NCI-H460 (cell line): ENCODE measurements around the gene EXOC3. TPM values are rescaled to one million over a fixed set of nuclear protein-coding genes. Genes with fewer than 3 reads are reported as not detected.
A peak's percentile ranks its signal among the peaks of the same experiment; 100 is the strongest.

Experiments used
- DNase-seq: peaks from one replicate; pipeline ENCODE4 v3.0.0-alpha.2; 2016; ENCODE audit warnings: low read depth; ENCODE audit errors: extremely low read depth
- total RNA-seq: library from RNA; depleted of rRNA; stranded (reverse); fragments of >200 nt; shearing (Covaris generic); gene quantifications from 2 replicates; pipeline ENCODE4 v1.2.3, GENCODE V29; 2014

EXOC3 gene
- total RNA-seq, 1 experiment from 2014 or later = 31.0 TPM

DNA sequence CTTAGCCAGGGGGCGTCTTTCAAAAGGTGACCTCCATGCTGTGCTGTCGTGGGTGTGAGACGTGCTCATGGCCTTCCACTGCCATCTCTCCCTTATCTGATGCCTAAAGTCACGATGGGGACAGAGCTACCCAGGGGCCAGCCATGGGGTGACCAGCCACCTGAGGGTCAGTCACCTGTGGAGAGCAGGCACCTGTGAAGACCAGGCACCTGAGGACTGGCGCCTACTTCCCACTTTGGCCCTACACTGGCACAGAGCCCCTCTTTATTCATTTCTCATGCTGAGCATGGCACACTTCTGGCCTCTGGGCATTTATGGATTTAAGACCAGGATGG lies 6.4 kb upstream of the EXOC3 start:
- DNase-seq = no peak

GRCh38 chr5:437281-437771 lies 5.7 kb upstream of the EXOC3 start:
- no peak for DNase-seq

GRCh38 chr5:438481-438981 lies 4.4 kb upstream of the EXOC3 start:
- no peak for DNase-seq

DNA sequence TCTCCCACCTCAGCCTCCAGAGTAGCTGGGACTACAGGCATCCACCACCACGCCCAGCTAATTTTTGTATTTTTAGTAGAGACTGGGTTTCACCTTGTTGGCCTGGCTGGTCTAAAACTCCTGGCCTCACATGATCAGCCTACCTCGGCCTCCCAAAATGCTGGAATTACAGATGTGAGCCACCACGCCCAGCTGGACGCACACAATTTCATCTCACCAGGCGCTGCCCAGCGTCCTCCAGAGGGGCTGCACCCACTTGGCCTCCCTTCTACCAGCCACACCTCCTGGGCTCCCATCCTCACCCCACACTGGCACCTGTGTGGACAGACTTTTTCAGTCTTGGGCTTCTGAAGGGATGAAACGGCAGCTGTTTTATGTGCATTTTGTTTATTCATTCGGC lies 3.8 kb upstream of the EXOC3 start:
- DNase-seq = no peak

DNA sequence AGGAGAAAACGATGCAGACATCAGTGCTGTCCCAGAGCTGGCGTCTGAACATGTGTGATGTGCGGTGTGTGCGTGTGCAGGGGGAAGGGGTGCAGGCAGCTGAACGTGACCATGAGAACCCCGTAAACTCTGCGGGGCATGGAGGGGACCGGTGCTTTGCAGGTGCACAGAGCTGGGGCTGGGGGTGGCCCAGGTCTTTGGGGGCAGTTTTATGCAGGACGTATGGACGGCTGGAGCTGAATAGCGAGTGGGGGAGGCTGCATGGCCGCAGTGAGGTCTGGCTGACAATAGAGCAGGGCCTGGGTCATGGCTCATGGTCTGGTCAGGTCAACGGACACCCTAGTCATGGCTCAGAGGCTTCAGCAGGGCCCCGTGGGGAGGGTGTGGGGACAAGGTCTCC lies 3.3 kb upstream of the EXOC3 start:
- no peak for DNase-seq

DNA sequence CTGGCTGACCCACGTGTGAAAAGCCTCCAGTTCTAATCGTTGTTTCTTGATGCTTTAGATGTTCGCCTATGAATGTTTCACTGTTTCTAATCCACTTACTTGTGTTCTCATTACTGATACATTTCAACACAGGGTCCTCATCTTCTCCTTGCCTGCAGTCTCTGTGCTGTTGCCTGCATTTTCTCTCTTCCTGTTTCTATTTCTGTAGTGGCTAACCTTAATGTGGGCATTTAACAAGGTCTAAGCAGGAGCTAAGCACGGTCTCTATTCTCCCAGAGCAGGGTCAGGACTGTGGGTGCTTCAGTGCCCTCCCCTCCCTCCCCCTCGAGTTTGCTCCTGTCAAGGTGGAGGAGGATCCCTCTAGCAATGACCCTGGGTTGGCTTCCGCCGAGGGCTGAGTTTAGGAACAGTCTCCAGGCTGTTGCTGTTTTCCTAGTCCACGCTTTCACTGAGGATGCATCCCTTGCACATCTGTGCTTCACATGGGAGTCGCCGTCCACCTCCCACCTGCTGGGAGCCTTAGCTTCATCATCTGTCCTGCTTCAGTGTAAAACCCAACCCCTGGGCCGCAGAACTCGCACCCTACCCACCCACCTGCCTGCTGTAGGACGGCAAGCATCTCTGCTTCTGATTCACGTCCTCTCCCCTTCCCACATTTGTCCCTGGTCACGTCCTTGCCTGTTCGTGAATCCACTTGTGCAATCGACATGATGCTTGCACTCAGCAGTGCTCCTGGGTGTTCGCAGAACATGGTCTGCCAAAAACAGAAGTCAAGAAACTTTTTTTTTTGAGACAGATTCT lies 2.4 kb upstream of the EXOC3 start:
- DNase-seq = no peak

DNA sequence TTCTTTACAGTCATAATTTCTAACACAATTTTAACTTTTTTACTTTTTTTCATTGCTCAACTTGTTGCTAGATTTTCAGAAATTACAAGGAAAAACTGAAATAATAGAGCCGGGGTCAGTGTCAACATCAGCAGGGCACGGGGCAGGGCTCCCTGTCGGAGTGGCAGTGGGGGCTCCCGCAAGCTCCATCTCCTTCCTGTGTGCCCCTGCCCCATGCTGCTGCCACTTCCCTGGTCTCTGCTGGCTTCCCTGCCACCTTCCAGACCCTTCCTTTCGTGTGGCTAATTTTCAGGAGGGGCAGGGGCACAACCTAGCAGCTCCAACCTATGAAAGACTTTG lies 1.0 kb upstream of the EXOC3 start:
- DNase-seq = no peak

DNA sequence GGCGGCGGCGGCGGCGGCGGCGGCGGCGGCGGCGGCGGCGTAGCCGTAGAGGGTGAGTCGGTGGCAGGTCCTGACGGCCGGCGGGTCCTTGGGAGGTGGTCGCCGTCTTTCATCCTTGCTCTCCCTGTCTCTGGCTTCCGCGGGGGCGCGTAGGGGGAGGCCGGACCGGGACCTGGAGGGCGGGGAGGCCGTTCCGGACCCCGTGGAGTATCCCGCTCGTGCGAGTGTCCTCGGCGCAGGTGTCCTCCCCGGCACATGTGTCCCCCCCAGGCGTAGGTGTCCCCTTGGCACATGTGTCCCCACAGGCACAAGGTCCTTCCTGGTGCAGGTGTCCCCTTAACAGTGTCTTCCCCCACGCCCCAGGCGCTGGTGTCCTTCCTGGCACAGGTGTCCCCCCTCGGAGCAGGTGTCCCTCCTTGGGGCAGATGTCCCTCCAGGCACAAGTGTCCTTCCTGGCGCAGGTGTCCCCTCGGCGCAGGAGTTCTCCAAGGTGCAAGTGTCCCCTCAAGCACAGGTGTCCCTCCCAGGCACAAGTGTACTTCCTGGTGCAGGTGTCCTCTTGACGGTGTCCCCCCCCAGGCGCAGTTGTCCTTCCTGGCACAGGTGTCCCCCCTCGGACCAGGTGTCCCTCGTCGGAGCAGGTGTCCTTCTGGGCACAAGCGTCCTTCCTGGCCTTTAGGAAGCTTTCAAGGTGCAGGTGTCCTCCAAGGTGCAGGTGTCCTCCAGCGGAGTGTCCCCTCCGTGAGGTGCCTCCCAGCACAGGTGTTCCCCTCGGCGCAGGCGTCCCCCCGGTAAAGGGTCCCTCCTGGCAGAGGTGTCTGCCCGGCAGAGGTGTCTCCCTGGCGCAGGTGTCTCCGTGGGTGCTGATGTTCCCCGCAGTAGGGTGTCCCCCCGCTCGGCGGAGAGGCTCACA lies 519 bp downstream of the EXOC3 start:
- DNase-seq = no peak

GRCh38 chr5:444226-444625 lies 1.2 kb downstream of the EXOC3 start:
- no peak for DNase-seq

DNA sequence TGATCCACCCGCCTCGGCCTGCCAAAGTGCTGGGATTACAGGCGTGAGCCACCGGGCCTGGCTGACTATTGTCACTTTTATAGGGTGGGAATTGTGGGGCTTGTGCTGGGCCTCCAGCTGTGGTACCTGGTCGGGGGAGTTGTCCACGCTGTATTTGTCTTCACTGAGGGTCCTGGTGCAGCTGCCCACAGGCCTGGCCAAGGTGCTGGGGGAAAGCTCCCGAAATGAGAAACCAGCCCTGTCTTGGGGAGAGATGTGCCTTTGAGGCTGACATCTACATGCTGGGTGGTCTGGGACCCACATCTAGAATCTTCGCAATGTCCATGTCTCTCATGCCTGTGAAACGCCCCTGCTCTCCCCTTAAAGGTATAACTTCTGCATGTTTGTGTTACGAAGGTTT lies 2.6 kb downstream of the EXOC3 start:
- DNase-seq = no peak

DNA sequence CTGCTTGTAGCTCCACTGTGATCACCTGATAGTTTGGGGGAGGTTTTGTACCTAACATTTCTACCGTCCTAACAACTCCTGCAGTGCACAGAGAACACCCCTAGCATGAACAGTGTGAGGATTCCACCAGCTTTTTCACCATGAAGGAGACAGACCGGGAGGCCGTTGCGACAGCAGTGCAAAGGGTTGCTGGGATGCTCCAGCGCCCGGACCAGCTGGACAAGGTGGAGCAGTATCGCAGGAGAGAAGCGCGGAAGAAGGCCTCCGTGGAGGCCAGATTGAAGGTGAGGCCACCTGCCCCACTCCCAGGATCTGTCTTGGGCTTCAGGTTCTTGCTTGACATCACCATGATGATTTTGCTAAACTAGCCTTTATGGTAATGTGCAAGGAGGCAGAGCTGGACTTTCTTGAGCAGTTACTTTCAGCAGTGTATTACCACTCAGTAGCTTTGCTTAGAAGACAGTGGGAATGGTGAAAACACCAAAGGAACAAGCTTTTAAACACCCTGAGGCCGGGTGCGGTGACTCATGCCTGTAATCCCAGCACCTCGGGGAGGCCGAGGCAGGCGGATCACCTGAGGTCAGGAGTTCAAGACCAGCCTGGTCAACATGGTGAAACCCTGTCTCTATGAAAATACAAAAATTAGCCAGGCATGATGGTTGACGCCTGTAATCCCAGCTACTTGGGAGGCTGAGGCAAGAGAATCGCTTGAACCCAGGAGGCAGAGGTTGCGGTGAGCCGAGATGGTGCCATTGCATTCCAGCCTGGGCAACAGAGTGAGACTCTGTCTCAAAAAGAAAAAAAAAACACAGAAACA lies 3.3 kb downstream of the EXOC3 start:
- no peak for DNase-seq

- peak; percentile 47 for DNase-seq
Observed at GRCh38 chr5:446883-447263, 3.9 kb downstream of the EXOC3 start.

DNA sequence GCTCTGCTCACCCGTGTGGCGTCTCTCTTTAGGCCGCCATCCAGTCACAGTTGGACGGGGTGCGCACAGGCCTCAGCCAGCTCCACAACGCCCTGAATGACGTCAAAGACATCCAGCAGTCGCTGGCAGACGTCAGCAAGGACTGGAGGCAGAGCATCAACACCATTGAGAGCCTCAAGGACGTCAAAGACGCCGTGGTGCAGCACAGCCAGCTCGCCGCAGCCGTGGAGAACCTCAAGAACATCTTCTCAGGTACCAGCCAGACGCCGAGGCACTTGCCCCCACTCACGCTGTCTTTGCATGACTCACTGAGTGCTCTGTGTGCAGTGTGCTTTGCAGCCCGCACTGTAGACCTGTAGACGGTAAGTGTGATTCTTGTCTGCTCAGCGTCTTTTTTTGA lies 4.5 kb downstream of the EXOC3 start:
- no peak for DNase-seq

GRCh38 chr5:448061-448765 lies 5.2 kb downstream of the EXOC3 start:
- no peak for DNase-seq

DNA sequence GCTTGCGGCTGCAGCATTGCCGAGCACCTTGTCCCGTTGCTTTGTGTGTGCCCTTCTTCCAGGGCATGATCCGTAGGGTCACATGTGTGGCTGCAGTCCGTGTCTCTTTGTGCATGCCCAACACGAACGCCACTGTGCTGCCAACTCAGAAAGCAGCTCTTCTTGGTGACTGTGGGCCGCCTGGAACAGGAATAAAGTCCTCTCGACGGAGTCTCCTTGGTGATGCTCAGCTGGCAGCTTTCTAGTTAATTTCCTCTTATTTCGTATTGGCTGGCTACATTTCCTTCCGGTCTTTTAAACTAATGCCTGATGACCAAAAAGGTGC lies 5.8 kb downstream of the EXOC3 start:
- DNase-seq = no peak

DNA sequence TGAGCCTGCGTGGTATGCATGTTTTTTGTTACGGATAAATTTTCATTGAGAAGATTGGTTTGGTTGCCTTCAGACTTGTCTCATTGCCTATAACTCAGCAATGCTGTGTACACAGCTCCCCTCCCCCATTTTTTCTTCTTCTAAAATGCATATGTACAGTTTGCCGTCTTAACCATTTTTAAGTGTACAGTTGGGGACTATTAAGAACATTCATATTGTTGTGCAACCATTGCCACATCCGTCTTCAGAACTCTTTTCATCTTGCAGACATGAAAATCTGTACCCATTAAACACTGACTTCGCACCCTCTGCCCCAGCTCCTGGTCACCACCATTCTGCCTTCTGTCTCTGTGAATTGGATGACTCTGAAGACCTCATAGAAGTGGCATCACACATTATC lies 6.2 kb downstream of the EXOC3 start:
- no peak for DNase-seq

- no peak for DNase-seq
Observed at GRCh38 chr5:451587-452458, 8.8 kb downstream of the EXOC3 start.

DNA sequence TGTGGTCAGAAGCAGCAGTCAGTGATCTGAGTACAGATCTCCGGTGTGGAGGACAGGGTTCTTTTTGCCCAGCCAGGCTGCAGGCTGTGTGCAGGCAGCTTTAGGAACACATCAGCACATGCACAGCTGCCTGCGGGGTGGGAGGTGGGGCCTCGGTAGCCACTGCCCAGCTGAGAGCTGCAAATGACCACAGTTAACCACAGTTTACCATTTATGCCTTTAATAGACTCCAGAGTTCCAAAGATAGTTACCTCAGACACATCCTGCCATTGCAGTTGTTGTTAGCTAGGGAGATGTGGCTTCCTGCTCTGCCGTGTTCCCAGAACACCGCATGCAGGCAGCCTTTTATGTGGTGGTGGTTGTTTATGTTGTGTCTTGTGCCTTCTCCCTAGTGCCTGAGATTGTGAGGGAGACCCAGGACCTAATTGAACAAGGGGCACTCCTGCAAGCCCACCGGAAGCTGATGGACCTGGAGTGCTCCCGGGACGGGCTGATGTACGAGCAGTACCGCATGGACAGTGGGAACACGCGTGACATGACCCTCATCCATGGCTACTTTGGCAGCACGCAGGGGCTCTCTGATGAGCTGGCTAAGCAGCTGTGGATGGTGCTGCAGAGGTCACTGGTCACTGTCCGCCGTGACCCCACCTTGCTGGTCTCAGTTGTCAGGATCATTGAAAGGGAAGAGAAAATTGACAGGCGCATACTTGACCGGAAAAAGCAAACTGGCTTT lies 10.2 kb downstream of the EXOC3 start:
- no peak for DNase-seq
